NCI-H526 treated with DMSO at 0.1 percent for 48 hours (cell line): Measurements from ENCODE around the gene OSGEP.

ENCODE experiments used
- DNase-seq: peaks from one replicate; lab custom pipeline; 2025; lab: John Stamatoyannopoulos, UW

The OSGEP gene

DNA sequence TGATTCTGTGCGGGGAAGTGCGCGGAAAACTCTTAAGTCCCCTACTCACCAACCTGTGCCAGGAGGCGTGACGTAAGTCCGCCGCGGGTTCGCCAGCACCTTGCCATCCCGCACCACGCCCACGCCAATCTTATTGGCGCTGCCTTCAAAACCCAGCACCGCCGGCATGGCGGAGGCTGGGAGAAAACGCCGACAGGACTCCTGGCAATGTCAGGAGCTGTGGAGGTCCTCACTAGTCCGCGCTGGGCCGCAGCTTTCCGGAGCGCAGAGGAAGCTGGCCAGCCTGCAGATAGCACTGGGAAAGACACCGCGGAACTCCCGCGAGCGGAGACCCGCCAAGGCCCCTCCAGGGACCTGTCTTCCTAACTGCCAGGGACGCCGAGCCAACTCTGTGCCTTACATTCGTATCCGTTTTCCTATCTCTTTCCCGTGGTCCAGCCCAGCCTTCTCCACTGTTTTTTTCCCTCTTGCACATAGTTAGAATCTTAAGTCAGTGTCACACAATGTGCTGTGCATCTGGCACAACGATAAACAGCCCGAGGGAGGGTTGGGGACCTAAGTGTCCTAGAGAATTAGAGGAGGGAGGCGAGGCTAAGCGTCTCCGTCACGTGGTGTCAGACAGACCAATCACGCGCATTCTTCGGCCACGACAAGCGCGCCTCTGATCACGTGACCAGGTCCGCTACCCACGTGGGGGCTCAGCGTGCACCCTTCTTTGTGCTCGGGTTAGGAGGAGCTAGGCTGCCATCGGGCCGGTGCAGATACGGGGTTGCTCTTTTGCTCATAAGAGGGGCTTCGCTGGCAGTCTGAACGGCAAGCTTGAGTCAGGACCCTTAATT, at the start of gene OSGEP, which contains the start of gene APEX1:
Gene OSGEP, minus strand, starts transcription at position 297 of the 839 bp plus-strand sequence. Its CDS starts 129 bp downstream, at position 168.
Gene APEX1, plus strand, starts transcription at position 711 of the 839 bp plus-strand sequence. CDS start 420 bp downstream, outside the sequence.
- DNase-seq: peak; percentile 96

DNA sequence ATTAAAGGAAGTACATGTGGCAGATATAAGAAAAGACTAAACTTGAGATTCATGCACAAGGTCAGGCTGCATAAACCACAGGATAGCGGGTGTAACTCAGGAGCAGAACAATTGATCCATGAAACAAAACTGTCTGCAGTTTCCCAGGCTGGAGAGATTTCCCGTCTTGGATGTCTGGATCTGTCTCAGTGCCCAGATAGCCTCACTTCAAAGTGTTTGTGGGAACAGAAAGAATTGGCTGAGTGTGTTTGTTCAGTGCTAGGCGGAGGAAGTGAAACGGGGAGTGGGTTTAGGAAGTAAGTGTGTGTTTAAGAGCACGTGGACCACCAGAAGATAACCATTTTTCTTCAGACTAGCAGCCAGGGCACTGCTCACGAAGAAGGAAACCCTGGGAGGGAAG, 49.3 kb upstream of the OSGEP start:
- DNase-seq: no peak

DNA sequence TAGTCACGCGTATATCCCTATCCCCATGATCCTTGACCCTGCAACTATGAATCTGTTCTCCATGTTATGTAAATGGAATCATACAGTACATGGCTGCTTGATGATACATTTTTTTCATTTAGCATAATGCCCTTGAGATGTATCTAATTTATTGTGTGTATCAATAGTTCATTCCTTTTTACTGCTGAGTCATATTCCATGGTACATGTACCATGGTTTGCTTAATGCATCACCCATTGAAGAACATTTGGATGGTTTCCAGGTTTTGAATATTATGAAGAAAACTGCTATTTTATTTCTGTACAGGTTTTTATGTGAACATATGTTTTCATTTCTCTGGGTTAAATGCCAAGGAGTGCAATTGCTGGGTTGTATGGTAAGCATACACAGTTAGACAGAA, 46.7 kb upstream of the OSGEP start:
- no peak for DNase-seq

DNA sequence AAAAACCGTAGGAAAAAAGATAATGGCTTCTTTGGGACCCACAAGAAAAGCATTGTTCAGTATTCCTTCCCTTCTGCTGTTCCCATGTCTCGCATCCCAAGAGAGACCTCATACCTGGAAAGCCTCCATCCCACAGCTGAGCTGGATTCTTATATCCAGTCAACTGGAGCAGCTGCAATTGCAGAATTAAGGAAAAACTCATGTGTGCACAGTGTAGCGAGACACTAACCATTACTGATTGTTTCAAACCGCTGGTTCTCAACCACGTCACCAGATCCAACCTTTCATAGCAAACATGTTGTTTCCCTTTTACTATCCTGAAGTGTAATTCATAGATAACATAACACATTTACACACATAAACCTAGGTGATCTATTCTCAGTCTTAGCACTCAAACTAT, 45.3 kb upstream of the OSGEP start:
- no peak for DNase-seq

DNA sequence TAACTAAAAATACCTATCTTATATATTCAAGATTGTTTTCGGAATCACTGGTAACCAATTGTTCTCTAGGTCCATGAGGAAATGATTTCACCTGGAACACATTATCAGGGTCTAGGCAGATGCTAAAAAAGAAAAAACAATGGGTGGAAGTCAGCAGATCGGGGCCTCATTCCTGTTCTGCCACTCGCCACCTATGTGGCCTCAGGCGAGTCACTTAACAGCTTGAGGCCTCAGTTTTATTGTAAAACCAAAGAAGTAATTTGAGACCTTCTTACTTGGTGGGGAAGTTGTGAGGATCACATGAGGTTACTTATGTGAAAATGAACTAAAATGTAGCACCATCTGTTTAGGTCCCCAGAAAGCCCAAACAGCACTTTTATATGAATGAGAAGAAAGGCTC, 44.5 kb upstream of the OSGEP start:
- DNase-seq: no peak

DNA sequence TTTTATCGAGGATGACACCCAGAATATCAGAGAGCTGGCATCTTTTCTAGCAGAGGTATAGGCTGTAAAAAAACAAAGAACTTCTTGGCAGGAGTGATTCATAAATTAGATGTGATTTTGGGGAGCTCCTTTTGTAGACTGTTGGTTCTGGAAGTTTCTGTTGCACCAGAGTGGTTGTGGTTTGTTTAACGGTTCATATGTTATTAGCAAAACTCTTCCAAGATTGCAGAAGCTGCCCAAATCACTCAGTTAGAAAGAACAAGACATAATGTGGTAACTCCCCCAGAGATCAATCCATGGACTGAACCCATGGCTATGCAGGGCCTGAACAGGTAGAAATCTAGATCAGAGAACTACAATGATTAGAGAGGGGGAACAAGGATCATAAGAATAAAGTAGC, 44.0 kb upstream of the OSGEP start:
- no peak for DNase-seq

DNA sequence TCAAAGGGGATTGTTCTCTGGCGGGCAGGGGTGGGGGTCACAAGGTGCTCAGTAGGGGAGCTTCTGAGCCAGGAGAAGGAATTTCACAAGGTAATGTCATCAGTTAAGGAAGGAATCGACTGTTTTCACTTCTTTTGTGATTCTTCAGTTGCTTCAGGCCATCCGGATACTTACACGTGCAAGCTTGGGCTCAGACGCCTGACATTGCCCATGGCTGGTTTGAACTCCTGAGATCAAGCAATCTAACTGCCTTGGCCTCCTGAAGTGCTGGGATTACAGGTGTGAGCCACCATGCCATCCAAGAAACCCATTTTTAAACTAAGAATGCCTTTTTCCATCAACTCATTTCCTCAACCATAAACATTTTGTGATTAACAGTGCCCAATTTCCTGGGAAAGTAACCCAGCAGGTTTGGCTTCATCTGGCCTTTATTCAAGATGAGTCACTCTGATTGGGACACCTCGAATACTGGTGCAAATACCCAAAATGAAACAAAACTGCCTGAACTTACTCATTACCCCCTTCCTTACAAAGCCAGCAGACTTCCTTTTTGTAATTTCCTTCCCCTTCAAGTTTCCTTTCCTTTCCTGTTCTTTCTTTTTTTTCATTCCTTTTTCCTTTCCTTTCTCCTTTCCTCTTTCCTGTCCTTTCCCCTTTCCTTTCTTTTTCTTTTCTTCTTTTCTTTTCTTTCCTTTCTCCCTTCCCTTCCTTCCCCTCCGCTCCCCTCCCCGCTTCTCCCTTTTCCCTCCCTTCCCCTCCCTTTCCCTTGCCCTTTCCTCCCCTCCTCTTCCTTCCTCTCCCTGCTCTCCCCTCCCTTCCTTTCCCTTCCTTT, 40.5 kb upstream of the OSGEP start:
- no peak for DNase-seq

DNA sequence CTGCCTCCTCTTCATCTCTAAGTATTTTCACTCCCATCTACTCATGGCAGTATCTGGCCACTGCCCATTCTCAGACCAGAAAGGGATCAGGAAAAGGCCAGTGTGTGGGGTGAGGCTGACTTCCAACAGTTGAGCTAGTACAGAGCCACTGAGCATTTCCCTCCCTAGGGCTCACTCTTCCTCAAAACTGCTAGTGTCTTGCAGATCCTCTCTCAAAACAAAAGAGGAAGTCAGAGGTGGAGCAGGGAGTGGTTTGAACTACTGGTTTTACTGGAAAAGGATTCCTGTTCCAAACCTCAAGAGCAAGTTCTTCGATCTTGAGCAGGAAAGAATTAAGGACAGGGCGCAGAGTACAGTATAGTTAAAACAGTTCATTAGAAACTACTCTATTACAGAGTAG, 39.0 kb upstream of the OSGEP start:
- DNase-seq: no peak

DNA sequence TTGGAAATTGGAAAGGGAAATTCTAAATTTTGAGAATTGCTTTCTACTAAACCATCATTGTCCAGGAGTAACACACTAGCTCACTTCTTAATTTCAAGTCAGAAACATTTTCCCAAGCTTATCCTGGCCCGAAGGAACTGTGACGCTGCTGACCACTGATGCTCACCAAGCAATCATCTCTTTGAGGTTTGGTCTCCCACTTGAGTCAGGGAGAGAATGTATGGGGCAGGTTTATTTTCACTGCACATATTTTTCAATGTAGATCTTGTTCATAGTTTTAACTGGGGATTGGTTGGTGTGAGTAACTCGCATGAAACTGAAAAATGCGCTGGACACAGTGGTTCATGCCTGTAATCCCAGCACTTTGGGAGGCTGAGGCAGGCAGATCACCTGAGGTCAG, 37.9 kb upstream of the OSGEP start:
- DNase-seq: no peak

DNA sequence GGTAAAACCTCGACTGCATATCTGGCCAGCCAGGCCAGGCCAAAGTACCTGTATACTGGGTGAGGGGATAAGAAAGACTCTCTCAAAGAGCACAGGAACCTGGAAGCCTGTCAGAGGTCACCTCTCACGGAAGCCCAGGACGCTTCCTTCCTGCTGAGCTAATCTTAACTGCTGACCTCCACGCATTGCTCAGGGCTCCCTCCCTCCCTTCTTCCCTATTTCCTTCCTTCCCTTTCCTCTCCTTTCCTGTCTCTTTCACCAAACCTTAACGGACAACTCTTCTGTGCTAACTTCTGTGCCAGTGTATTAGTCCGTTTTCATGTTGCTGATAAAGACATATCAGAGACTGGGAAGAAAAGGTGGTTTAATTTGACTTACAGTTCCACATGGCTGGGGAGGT, 36.0 kb upstream of the OSGEP start:
- DNase-seq: no peak

DNA sequence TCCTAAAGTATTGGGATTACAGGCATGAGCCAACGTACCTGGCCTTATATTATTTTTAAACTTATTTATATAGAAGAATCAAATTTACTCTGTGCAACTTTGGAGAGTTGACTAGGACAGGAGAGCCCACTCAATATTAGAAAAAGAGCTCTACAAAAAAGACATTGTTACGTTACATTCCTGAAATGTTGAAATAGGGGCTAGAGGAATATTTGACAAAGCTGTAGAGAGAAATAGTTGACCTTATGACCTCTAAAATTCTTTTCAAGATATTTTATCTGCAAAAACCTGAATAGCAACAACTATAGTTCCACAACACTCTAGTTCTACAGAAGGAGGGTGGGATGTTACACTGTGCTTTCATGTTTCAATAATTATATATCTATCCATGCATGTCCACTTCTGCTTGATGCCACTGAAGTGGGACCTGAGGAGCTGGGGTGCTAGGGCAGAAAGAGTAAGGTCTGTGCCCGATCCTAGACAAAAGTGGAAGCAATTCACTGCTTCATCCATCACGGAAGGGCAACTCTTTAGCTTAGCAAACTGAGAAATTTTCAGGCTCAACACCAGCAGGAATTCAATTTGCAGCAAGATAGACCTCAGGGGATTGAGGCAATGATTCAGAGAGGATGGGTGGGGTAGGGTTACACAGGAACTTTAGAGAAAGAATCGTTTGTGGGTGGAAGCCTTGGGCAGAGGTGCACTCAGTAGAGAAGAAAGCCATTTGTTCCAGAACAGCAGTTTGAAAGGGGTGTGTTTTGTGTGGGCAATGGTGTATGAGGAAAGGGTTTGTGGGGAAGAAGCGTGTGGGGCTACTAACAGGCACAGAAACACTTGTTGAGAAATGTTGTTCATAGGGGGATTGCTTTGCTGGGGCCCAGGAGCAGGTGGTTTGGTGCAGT, 34.7 kb upstream of the OSGEP start:
- DNase-seq: no peak

DNA sequence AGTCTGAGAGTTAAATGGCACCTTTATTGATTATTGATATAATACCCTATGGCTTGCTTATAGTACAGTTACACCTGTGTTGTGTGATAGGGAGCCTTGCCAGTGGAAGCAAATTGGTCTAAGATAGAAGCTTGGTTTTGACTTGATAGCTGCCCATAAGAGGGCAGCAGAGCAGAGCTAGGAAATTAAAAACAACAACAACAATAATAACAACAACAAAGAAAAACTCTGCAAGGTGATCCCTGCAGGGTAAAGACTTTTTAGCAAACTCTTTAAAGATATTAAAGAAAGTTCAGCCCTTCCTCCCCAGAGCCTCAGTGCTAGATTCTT, 32.7 kb upstream of the OSGEP start:
- no peak for DNase-seq

DNA sequence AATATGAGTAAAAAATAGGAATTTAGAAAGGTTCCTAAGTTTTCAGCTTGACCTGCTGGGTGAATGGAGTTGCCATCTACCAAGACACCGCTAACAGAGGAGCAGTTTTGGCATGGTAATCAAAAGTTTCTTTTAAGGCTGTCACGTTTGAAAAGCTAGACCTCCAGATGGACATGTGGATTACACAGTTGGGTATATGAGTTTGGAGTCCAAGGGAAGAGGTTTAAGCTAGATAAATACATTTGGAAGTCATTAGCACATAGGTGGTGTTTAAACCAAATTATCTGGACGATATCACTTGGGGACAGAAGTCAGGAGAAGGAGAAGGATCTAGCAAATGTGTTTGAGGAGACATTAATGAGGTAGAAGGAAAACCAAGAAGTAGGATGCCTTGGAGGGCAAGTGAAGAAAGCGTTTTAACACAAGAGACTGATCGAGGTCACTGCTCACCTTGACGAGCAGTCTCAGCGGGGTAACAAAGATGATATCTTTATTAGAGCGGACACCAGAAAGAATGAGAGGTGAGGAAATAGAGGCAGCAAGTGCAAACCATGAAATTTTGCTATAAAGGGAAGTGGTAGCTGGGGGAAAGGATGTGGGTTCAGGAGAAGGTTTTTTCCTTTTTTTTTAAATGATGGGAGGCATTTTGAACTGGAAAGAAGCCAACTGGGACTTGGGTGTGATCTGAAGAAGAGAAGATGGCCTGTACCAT, 32.2 kb upstream of the OSGEP start:
- no peak for DNase-seq

DNA sequence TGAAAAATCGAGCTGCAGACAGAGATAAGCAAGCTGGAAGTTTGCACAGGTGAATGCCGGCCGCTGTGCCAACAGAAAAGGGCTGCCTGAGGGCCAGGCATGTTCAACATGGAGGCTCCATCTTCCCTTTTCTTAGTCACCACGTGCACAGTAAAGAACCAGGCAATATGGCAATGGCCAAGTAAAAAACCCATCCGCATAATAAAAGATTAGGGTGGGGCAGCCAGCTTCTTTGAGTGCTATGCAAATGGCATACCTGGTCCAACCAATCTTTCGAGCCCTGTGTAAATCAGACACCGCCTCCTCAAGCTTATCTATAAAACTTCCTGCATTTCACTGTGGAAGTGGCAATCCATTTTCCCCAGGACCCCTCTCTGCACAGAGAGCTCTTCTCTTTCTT, 31.3 kb upstream of the OSGEP start:
- no peak for DNase-seq

DNA sequence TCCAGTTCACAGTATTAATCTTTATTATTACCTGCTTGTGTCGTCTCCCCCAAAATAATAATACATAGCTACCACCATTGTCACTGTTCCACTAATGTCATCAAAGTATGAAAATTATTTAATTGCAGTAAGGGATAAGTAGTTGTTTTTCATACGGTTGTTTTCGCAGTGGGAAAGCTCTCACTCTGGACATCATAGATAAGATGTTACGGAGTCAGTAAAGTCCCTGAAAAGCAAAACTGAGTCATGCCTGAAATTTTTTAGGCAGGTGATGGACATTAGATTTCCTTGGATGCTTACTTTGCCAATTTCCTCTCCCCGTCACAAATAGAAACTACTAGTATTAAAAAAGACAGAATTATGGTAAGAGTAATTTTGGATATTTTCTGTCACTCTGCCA, 27.8 kb upstream of the OSGEP start:
- no peak for DNase-seq

DNA sequence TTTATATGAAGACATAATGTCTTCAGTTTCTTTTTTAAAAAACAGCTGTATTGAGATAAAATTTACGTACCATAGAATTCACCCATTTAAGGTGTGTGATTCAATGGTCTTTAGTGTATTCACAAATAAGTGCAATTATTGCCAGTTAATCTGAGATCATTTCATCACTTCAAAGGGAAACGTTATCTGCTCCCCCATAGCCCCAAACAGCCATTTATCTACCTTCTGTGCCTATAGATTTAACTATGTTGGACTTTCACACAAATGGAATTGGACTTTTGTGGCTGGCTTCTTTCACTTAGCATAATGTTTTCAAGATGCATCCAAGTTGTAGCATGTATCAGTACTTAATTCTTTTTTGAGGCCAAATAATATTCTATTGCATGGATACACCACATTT, 24.3 kb upstream of the OSGEP start:
- DNase-seq: no peak

DNA sequence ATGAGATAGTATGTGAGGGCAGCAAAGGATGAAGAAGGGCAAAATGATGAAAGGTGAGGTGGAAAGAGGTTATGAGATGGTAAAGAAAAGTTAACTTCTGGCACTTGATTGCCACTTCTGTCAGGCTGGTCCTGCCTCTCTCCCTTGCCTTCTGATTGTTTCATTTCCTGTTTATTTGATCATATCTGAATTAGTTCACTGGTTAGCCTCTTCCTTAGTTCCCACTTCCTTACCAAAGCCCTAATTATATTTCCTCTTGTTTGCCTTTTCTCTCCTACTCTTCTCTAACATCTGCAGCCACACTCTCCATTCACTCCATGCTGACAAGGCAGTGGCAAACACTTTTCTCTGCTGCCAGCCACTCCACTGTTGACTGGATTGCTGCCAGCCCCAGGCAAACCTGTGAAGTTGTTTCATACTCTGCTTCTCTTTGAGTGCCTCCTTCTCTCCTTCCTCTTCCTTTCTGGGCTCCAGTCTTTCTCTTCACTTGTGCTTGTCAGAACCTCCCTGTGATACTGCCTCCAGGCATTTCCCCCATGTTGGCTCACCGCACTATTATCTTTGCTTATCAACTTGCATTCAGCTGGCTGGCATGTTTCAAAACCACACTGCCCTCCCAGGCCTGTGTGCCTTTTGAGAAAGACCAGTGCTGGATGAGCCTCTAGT, 22.7 kb upstream of the OSGEP start:
- DNase-seq: no peak

DNA sequence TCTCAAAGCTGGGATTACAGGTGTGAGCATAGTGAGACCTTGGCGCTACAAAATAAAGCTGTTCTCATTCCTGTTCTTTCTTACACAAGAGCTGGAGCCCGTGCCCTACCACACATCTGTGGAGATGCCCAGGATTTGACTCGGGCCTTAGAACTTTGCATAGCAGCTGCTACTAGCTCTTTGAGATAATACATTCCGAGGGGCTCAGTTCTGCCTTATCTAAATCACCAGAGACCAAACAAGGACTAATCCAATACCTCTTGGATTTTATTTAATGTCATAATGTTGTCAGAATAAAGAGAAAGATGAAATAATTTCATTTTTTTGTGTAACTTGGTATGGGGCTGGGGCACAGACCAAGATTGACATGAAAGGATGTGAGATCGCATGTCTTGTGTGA, 22.2 kb upstream of the OSGEP start:
- no peak for DNase-seq

DNA sequence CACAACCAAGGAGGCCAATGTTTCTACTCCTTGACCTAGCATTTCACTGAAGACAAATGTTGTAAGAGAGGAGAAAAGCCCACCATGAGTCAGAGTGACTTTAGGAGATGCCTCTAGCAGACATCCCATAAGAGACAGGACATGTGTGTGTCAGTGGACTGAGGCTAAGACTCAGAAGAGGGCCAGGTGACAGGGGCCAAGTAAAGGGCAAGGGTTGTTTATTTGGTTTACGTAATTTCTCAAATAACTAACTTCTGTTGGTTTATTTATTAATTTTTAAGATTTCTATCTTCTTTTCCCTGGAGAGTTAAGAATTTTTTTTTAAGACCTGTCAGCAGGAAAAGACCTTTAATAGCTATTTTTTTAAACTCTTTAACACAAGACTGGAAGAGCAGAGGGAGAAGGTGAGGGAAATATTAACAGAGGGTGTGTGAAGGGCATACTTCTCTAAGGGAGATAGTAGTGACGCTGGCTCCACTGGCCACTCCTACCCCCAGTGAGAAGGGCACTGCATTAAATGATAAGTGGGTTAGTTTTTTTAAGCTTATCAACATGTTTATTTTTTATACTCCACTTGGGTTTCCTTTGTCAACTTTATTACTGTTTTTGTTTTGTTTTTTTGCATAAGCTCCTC, 18.0 kb upstream of the OSGEP start:
- no peak for DNase-seq

DNA sequence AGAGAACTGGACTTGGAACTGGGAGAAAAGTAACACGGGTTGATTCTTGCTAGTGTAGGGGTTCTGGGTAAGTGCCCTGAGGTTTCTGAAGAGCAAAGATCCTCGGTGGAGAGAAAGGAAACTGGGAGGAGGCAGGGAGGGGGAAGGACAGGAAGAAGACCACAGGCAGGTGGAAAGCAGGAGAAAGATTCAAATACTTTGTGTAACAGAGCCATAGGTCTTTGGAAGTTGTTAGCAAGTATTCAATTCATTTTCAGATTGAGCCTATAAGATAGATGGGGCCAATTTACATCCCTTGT, 15.9 kb upstream of the OSGEP start:
- no peak for DNase-seq
